NOMO-1 treated with DMSO at 0.1 percent for 48 hours (cell line): ENCODE results near the gene NDUFA11.

Source experiments
- DNase-seq: peaks from one replicate; lab custom pipeline; 2025; ENCODE audit not compliant: unreplicated experiment; lab: John Stamatoyannopoulos, UW

Gene NDUFA11

DNA sequence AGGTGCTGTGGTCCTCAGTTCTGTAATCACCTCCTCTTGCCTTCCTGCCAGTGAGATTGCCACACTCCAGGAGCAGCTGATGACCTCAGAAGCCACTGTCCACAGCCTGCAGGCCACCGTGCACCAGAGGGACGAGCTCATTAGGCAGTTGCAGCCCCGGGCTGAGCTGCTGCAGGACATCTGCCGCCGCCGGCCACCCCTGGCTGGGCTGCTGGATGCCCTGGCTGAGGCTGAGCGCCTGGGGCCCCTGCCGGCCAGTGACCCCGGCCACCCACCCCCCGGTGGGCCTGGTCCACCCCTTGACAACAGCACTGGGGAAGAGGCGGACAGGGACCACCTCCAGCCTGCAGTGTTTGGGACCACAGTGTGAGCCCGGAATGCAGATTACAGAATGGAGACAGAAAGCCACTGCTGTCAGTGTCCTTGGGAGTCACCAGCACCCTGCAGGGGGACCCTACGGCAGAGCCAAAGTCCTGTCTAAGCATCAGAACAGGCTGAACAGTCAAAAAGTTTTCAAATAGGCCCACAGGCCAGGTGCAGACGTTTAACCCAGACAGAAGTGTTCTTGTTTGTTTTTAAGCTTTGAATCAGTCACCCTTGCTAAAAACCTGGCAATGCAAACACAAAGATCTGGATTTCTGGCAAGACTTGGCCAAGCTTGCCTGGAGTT, 5.3 kb upstream of the NDUFA11 start:
- no peak for DNase-seq

- DNase-seq = no peak
These were observed 3.7 kb upstream of the NDUFA11 start for GRCh38 chr19:5907241-5907640.

GRCh38 chr19:5905114-5905778, 1.7 kb upstream of the NDUFA11 start:
- no peak for DNase-seq

GRCh38 chr19:5904352-5905113, 943 bp upstream of the NDUFA11 start, which contains the start of gene VMAC:
Gene VMAC (plus strand): TSS chr19:5904872. CDS start chr19:5904891, 19 bp downstream.
- DNase-seq = peak; percentile 100

- DNase-seq = peak; percentile 34
These were observed 450 bp downstream of the NDUFA11 start for GRCh38 chr19:5903056-5903623.

DNA sequence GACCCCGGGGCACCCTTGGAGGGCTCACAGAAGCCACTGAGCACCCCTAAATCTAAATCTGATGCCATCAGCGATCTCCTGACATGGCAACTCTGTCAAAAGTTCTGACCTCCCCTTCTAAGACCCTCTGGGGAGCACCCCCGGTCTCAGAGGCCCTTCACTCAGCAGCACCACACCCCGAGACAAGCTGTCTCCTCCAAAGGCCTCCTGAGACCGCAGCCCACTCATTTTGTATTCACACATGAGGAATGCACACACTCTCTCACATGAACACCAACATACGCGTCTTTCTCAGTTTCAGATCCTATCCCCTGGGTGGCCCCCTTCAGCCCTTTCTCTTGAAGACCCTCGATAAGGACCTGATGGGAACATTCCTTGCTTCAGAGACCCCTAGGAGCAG, 2.6 kb downstream of the NDUFA11 start:
- no peak for DNase-seq

- no peak for DNase-seq
These were observed 3.7 kb downstream of the NDUFA11 start for GRCh38 chr19:5899728-5900526.

GRCh38 chr19:5897189-5897969, 6.2 kb downstream of the NDUFA11 start:
- no peak for DNase-seq

- DNase-seq = no peak
These were observed 7.1 kb downstream of the NDUFA11 start for GRCh38 chr19:5896365-5897076.

DNA sequence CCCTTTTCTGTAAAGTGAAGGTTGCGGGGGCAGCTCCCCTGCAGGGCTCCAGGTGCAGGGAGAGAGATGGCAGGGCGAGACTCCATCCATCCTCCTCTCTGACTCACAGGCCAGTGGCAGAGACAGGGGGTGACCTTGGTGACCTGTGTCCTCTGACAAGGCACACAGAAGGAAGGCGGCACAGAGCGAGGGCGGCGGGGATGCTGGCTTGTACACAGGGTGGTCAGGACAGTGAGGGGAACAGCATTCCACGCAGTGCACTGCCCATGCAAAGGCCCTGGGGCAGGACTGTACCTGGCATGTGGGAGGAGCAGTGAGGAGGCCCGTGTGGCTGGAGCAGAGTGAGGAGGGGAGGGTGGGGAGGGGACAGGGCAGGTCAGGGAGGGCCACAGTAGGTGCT, 7.7 kb downstream of the NDUFA11 start:
- no peak for DNase-seq

- no peak for DNase-seq
These were observed 8.2 kb downstream of the NDUFA11 start for GRCh38 chr19:5895409-5895808.

DNA sequence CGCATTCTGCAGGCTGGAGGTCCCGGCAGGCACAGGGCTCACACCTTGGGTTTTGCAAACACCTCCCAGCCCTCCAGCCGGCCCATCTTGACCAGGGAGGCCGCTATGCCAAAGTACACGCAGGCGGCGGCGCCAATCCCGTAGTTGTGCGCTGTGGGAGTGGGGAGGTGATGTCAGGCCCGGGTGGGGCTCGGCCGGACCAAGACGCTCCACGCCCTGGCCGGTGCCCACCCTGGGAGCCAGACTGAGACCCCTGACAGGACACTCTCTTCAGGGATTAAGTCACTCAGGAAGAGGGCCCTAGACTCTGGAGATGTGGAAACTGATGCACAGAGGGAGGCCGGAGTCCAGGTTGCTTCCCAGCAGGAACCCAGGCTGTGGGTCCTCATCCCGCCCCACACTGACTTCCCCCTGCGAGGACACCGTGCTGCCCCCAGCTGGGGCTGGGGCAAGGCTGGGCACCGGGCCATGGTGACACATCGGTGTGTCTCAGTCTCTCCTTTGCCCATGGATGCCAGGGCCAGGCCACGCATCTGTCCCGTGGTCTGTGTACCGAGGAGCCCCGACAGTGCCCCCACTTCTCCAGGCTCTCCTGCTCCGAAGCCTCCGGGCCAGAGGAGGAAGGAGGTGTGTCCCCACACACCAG, 8.8 kb downstream of the NDUFA11 start:
- DNase-seq = no peak

- no peak for DNase-seq
These were observed 9.5 kb downstream of the NDUFA11 start for GRCh38 chr19:5893907-5894703.

DNA sequence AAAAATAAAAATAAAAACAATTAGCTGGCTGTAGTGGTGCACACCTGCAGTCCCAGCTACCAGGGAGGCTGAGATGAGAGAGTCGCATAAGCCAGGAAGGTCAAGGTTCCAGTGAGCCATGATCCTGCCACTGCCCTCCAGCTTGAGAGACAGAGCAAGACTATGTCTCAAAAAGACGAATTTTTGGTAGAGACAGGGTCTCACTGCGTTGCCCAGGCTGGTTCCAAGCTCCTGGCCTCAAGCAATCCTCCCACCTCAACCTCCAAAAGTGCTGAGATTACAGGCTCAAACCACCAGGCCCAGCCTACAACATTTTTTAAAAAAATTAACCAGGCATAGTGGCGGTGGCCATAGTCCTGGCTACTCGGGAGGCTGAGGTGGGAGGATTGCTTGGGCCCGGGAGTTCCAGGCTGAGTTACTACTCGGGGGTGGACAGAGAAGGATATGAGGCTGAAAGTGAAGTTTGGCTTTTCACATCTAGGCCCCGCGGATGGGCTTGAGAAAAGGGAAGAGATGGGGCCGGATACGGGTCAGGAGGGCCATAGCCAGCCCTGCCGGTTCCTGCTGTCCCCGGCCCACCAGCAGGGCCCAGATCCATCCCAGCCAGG, 10.2 kb downstream of the NDUFA11 start:
- DNase-seq = no peak

- no peak for DNase-seq
These were observed 10.8 kb downstream of the NDUFA11 start for GRCh38 chr19:5892772-5893275.

DNA sequence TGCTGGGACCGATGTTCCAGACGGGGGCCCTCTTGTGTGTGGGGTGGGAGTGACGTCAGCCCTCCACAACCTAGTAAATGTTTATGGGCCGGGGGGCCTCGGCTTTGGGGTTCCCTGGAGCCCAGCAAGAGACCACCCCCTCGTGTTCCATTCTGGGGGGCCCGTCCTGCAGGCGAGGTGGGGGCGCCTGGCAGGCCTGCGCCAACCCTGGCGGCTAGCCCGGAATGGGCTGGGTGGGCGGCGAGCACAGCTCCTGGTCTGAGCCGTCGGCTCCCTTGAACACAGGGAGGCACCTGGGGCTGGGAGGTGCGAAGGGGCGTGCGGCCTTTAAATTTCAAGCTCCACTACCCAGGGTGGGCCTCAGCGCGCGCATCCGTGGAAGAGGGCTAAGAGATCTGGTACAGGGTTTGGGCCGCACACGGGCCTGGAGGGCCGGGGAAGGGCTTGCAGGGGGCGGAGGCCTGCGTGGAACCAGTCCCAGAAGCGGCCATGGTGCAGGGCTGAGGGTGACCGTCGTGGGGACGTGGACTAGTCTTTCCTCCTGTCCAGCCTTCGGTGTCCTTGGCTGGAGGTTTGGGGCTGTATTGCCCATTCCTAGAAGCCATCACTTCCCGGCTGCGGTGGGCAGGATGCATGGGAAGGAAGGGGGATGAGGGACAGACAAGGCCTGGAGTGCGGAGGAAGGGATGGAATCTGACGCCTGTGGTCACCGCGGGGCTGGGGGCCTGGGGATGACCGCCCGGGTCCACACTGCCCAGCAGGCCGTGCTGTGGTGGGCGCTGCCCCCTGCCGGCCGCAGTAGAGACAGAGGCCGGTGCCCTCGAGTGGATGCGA, 11.4 kb downstream of the NDUFA11 start:
- DNase-seq = peak; percentile 7

DNA sequence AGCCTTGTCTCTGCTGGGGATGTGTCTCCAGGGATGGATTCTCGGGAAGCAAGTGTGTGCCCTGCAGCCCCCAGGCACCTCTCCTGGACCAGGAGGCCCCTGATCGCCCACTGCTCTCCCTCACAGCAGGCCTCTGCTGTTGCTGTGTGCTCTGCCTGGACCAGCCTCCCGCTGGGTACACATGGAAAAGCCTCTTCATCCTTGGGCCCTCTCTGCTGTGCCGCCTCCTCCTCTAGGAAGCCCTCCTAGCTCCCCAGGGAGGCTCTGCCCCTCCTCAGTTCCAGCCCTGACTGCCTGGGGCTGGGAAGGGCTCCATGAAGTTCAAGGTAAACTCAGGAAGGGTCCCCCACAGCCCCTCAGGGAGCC, 12.0 kb downstream of the NDUFA11 start:
- no peak for DNase-seq
